CD4-positive, alpha-beta memory T cell (primary cell): ENCODE results near the gene UGT1A10. TPM values are rescaled to one million over a fixed set of nuclear protein-coding genes. Genes with fewer than 3 reads are reported as not detected.
"Not testable (repeated sequence)": the region's sequence is repeated elsewhere in the genome, so short reads cannot be mapped to it uniquely, and the experiment has no call there.

Source experiments
- CTCF ChIA-PET: fragments of 350-600 bp; sonication (Branson Sonifier 250); formaldehyde crosslinking; loops from one replicate; lab custom pipeline; 2021; ENCODE audit warnings: inconsistent platforms; ENCODE audit not compliant: partially characterized antibody; lab: Charles Lee
- POLR2A ChIA-PET: fragments of 350-600 bp; sonication (Branson Sonifier 250); formaldehyde crosslinking; loops from one replicate; lab custom pipeline; 2021; ENCODE audit not compliant: partially characterized antibody; lab: Charles Lee
- DNase-seq, 5 donors: peaks; one replicate each; pipeline versions ENCODE4 v3.0.0 to v3.0.0-alpha.2; 2020 to 2022; ENCODE audit warnings: mixed read lengths in 1 of 5
- H3K27ac ChIP-seq: one replicate; pipeline ENCODE4 v1.7.0; 2013; ENCODE audit warnings: low read depth, low read length
- H3K27me3 ChIP-seq: 2 replicates; pipeline ENCODE4 v1.7.0; 2013; ENCODE audit warnings: mild to moderate bottlenecking, low read length, moderate library complexity; ENCODE audit not compliant: insufficient read depth
- H3K36me3 ChIP-seq: 2 replicates; pipeline ENCODE4 v1.7.0; 2013; ENCODE audit warnings: mild to moderate bottlenecking, low read length, moderate library complexity; ENCODE audit not compliant: insufficient read depth
- H3K4me1 ChIP-seq: 2 replicates; pipeline ENCODE4 v1.7.0; 2013; ENCODE audit warnings: mild to moderate bottlenecking, low read length, moderate library complexity; ENCODE audit not compliant: insufficient read depth
- H3K4me3 ChIP-seq, 2 donors: one replicate each; pipeline ENCODE4 v1.7.0; 2013; ENCODE audit warnings: low read length in 2 of 2, mild to moderate bottlenecking in 1 of 2
- H3K9me3 ChIP-seq, 2 donors: one replicate each; pipeline ENCODE4 v1.7.0; 2013; ENCODE audit warnings: low read length in 2 of 2, control low read depth in 1 of 2; ENCODE audit not compliant: control insufficient read depth in 1 of 2
- H3K27ac Mint-ChIP-seq, 7 donors: one replicate each; pipeline ENCODE4 v1.8.0; 2020 to 2021; ENCODE audit warnings: mixed read lengths in 7 of 7, mild to moderate bottlenecking in 6 of 7, inconsistent platforms in 3 of 7, moderate library complexity in 3 of 7
- H3K27me3 Mint-ChIP-seq, 2 donors: one replicate each; pipeline ENCODE4 v1.8.0; 2020 to 2021; ENCODE audit warnings: mixed read lengths in 2 of 2
- H3K36me3 Mint-ChIP-seq, 2 donors: one replicate each; pipeline ENCODE4 v1.8.0; 2020 to 2021; ENCODE audit warnings: mixed read lengths in 2 of 2, inconsistent platforms in 1 of 2, mild to moderate bottlenecking in 1 of 2
- H3K4me1 Mint-ChIP-seq, 4 donors: one replicate each; pipeline ENCODE4 v1.8.0; 2020 to 2021; ENCODE audit warnings: mixed read lengths in 4 of 4, mild to moderate bottlenecking in 1 of 4
- H3K4me3 Mint-ChIP-seq, 8 donors: one replicate each; pipeline ENCODE4 v1.8.0; 2020 to 2021; ENCODE audit warnings: mixed read lengths in 8 of 8, mild to moderate bottlenecking in 7 of 8, moderate library complexity in 6 of 8, inconsistent platforms in 3 of 8
- H3K9me3 Mint-ChIP-seq, 8 donors: one replicate each; pipeline ENCODE4 v1.8.0; 2020 to 2021; ENCODE audit warnings: mixed read lengths in 8 of 8, mild to moderate bottlenecking in 5 of 8, inconsistent platforms in 3 of 8, moderate library complexity in 1 of 8
- intact Hi-C: fragments of 100-400 bp; cut with micrococcal nuclease; formaldehyde crosslinking; loops from one replicate; pipeline ENCODE4 v1.15.1; 2023
- polyA plus RNA-seq, 2 donors: library from polyadenylated mRNA; unstranded; fragments of 300-500 nt; fragmentation: Illumina TruSeq; gene quantifications; one replicate each; pipeline ENCODE4 v1.2.3, GENCODE V29; 2021
- total RNA-seq, 2 experiments: library from RNA; stranded (reverse); gene quantifications; one replicate each; pipeline ENCODE4 v1.2.3, GENCODE V29; 2021

Gene UGT1A10
- total and polyA plus RNA-seq, 4 experiments from 2014 or later, result not detected

- peak overlapping the region in 1 of 8 donors; percentile 17 for H3K4me3 Mint-ChIP-seq
- DNase-seq, result no peak
- H3K36me3 Mint-ChIP-seq, result no peaks in the 10 kb centered on the region
- intact Hi-C loops, result no loop called here
- H3K27me3 Mint-ChIP-seq, result peaks cover 21 to 31% of the 10 kb centered on the region in 2 donors
- ChIA-PET POLR2A (no interaction called here), CTCF (no interaction called here)
- Histone ChIP-seq H3K27ac (no peak overlapping the region), H3K4me3 (no peak overlapping the region), H3K9me3 (no peaks in the 10 kb centered on the region), H3K4me1 (no peaks in the 10 kb centered on the region), H3K36me3 (no peaks in the 10 kb centered on the region), H3K27me3 (no peaks in the 10 kb centered on the region)
- peaks cover 0 to 8% (median 0%) of the 10 kb centered on the region in 4 donors for H3K4me1 Mint-ChIP-seq
- H3K9me3 Mint-ChIP-seq, result peaks cover 0 to 2% (median 0%) of the 10 kb centered on the region in 8 donors
- H3K27ac Mint-ChIP-seq, result no peak overlapping the region
Observed at GRCh38 chr2:233654501-233654900, 18.3 kb downstream of the UGT1A10 start.

- Mint-ChIP-seq H3K4me3 (peak overlapping the region in 1 of 8 donors; percentile 17), H3K9me3 (peaks cover 0 to 2% (median 0%) of the 10 kb centered on the region in 8 donors), H3K4me1 (peaks cover 0 to 8% (median 0%) of the 10 kb centered on the region in 4 donors), H3K36me3 (no peaks in the 10 kb centered on the region), H3K27me3 (peaks cover 21 to 31% of the 10 kb centered on the region in 2 donors), H3K27ac (no peak overlapping the region)
- Histone ChIP-seq H3K27me3 (no peaks in the 10 kb centered on the region), H3K36me3 (no peaks in the 10 kb centered on the region), H3K4me3 (no peak overlapping the region), H3K4me1 (no peaks in the 10 kb centered on the region), H3K9me3 (no peaks in the 10 kb centered on the region), H3K27ac (no peak overlapping the region)
- DNase-seq, result no peak
- intact Hi-C loops, result no loop called here
- ChIA-PET POLR2A (no interaction called here), CTCF (no interaction called here)
Observed at GRCh38 chr2:233655043-233655442, 18.8 kb downstream of the UGT1A10 start.

GRCh38 chr2:233655943-233656342, 19.7 kb downstream of the UGT1A10 start:
- H3K36me3 ChIP-seq, intact Hi-C loops, H3K4me1 ChIP-seq, H3K4me1 Mint-ChIP-seq, H3K27ac Mint-ChIP-seq, H3K4me3 Mint-ChIP-seq, H3K9me3 ChIP-seq, H3K27ac ChIP-seq, DNase-seq, POLR2A ChIA-PET, H3K27me3 ChIP-seq, H3K4me3 ChIP-seq, H3K9me3 Mint-ChIP-seq, CTCF ChIA-PET, H3K36me3 Mint-ChIP-seq: not testable (repeated sequence)
- H3K27me3 Mint-ChIP-seq, result peaks cover 17 to 29% of the 10 kb centered on the region in 2 donors

GRCh38 chr2:233656443-233656842, 20.2 kb downstream of the UGT1A10 start:
- intact Hi-C loops, result no loop called here
- no peaks in the 10 kb centered on the region for H3K36me3 Mint-ChIP-seq
- no peaks in the 10 kb centered on the region for H3K27me3 ChIP-seq
- no peak overlapping the region for H3K27ac Mint-ChIP-seq
- no peaks in the 10 kb centered on the region for H3K4me1 ChIP-seq
- no peak overlapping the region for H3K4me3 Mint-ChIP-seq
- POLR2A ChIA-PET, result no interaction called here
- H3K4me1 Mint-ChIP-seq, result peaks cover 0 to 8% (median 0%) of the 10 kb centered on the region in 4 donors
- H3K27me3 Mint-ChIP-seq, result peaks cover 17 to 33% of the 10 kb centered on the region in 2 donors
- no peaks in the 10 kb centered on the region for H3K9me3 ChIP-seq
- CTCF ChIA-PET, result no interaction called here
- H3K4me3 ChIP-seq, result no peak overlapping the region
- H3K9me3 Mint-ChIP-seq, result peaks cover 0 to 2% (median 0%) of the 10 kb centered on the region in 8 donors
- no peaks in the 10 kb centered on the region for H3K36me3 ChIP-seq
- DNase-seq, result no peak
- H3K27ac ChIP-seq, result no peak overlapping the region

- no peak overlapping the region for H3K27ac Mint-ChIP-seq
Observed at GRCh38 chr2:233658610-233659009, 22.4 kb downstream of the UGT1A10 start.

GRCh38 chr2:233663911-233664310, 27.7 kb downstream of the UGT1A10 start:
- Histone ChIP-seq H3K4me1 (no peaks in the 10 kb centered on the region), H3K9me3 (no peaks in the 10 kb centered on the region), H3K27me3 (no peaks in the 10 kb centered on the region), H3K36me3 (no peaks in the 10 kb centered on the region), H3K4me3 (no peak overlapping the region), H3K27ac (no peak overlapping the region)
- no peaks in the 10 kb centered on the region for H3K4me1 Mint-ChIP-seq
- DNase-seq, result no peak
- H3K27me3 Mint-ChIP-seq, result peaks cover 13 to 26% of the 10 kb centered on the region in 2 donors
- POLR2A ChIA-PET, result no interaction called here
- no peak overlapping the region for H3K4me3 Mint-ChIP-seq
- H3K27ac Mint-ChIP-seq, result no peak overlapping the region
- intact Hi-C loops, result no loop called here
- CTCF ChIA-PET, result no interaction called here
- H3K9me3 Mint-ChIP-seq, result peaks cover 2 to 33% (median 8%) of the 10 kb centered on the region in 8 donors
- H3K36me3 Mint-ChIP-seq, result no peaks in the 10 kb centered on the region

More at GRCh38 chr2:233658610-233659009, 22.4 kb downstream of the UGT1A10 start:
- intact Hi-C loops, result no loop called here
- peaks cover 0 to 10% (median 4%) of the 10 kb centered on the region in 8 donors for H3K9me3 Mint-ChIP-seq
- H3K27me3 Mint-ChIP-seq, result peaks cover 8 to 32% of the 10 kb centered on the region in 2 donors
- Histone ChIP-seq H3K4me1 (no peaks in the 10 kb centered on the region), H3K27me3 (no peaks in the 10 kb centered on the region), H3K27ac (no peak overlapping the region), H3K36me3 (no peaks in the 10 kb centered on the region), H3K4me3 (no peak overlapping the region), H3K9me3 (no peaks in the 10 kb centered on the region)
- CTCF ChIA-PET, result no interaction called here
- POLR2A ChIA-PET, result no interaction called here
- H3K36me3 Mint-ChIP-seq, result no peaks in the 10 kb centered on the region
- H3K4me1 Mint-ChIP-seq, result peaks cover 0 to 8% (median 0%) of the 10 kb centered on the region in 4 donors
- no peak for DNase-seq
- H3K4me3 Mint-ChIP-seq, result no peak overlapping the region

- no peak for DNase-seq
- Mint-ChIP-seq H3K27me3 (peaks cover 15 to 24% of the 10 kb centered on the region in 2 donors), H3K9me3 (peaks cover under 1 to 22% (median 3%) of the 10 kb centered on the region in 8 donors), H3K36me3 (no peaks in the 10 kb centered on the region), H3K27ac (no peak overlapping the region), H3K4me3 (no peak overlapping the region), H3K4me1 (no peaks in the 10 kb centered on the region)
- Histone ChIP-seq H3K4me3 (no peak overlapping the region), H3K9me3 (no peaks in the 10 kb centered on the region), H3K4me1 (no peaks in the 10 kb centered on the region), H3K36me3 (no peaks in the 10 kb centered on the region), H3K27ac (no peak overlapping the region), H3K27me3 (peaks cover 6% of the 10 kb centered on the region)
- CTCF ChIA-PET, result no interaction called here
- POLR2A ChIA-PET, result no interaction called here
- intact Hi-C loops, result no loop called here
Observed at GRCh38 chr2:233668605-233669260, 32.5 kb downstream of the UGT1A10 start.
